Endothelial cell of umbilical vein (primary cell): ENCODE data around the gene DCDC1. TPM values are rescaled to one million over a fixed set of nuclear protein-coding genes. Genes with fewer than 3 reads are reported as not detected.

Source experiments
- BruUV-seq: library from RNA; stranded (reverse); fragments of 400-500 nt; replicated peaks from 2 replicates; lab custom pipeline; 2021; lab: Mats Ljungman, UMichigan
- CTCF ChIA-PET: fragments of 300-600, 350-600 bp; sonication (Branson Sonifier 250); formaldehyde crosslinking; loops from one replicate; lab custom pipeline; 2021; ENCODE audit warnings: antibody characterized with exemption, inconsistent platforms; lab: Charles Lee
- POLR2A ChIA-PET: fragments of 300-600, 350-600 bp; sonication (Branson Sonifier 250); formaldehyde crosslinking; loops from one replicate; lab custom pipeline; 2021; ENCODE audit warnings: antibody characterized with exemption, inconsistent platforms; lab: Charles Lee
- DNase-seq: peaks from one replicate; pipeline ENCODE4 v3.0.0-alpha.2; 2011; ENCODE audit warnings: low read depth, low spot score
- FAIRE-seq: peaks from 2 replicates; lab custom pipeline; 2011; peaks lifted over from hg19 to GRCh38; lab: Jason Lieb, UNC
- H2AFZ ChIP-seq: 2 replicates; pipeline ENCODE4 v1.6.0; 2012; ENCODE audit warnings: low read depth, low read length, control low read depth, inconsistent platforms
- H3K27ac ChIP-seq: 2 replicates; pipeline ENCODE4 v1.5.1; 2011; ENCODE audit warnings: low read depth, mild to moderate bottlenecking, control low read depth, low read length, moderate library complexity; ENCODE audit not compliant: insufficient read depth
- H3K27me3 ChIP-seq, 2 experiments: 2 replicates each; pipeline versions ENCODE4 v1.6.0 to v1.6.1; 2011; ENCODE audit warnings: low read length in 2 of 2, mixed read lengths in 1 of 2; ENCODE audit not compliant: control insufficient read depth in 2 of 2, insufficient read depth in 2 of 2
- H3K36me3 ChIP-seq, 2 experiments: 2 replicates in 1 of 2; 3 replicates in 1 of 2; pipeline ENCODE4 v1.5.1; 2011; ENCODE audit warnings: low read length in 2 of 2, mild to moderate bottlenecking in 1 of 2, moderate library complexity in 1 of 2; ENCODE audit not compliant: control insufficient read depth in 2 of 2, insufficient read depth in 2 of 2; ENCODE audit errors: extremely low read depth in 1 of 2
- H3K4me1 ChIP-seq: 3 replicates; pipeline ENCODE4 v1.5.1; 2011; ENCODE audit warnings: mild to moderate bottlenecking, low read length; ENCODE audit not compliant: control insufficient read depth, insufficient read depth; ENCODE audit errors: extremely low read depth
- H3K4me2 ChIP-seq: 2 replicates; pipeline ENCODE4 v1.6.1; 2011; ENCODE audit warnings: low read length, control low read depth, mixed read lengths; ENCODE audit not compliant: insufficient read depth
- H3K4me3 ChIP-seq, 3 experiments: fragments of 200-600 bp in 1 of 3; sonication (generic), shearing (Covaris generic) in 1 of 3; replicated peaks in 1 of 3; 2 replicates each; pipeline ENCODE4 v1.5.1; 2011 to 2016; ENCODE audit warnings: control low read depth in 3 of 3, low read length in 3 of 3, mild to moderate bottlenecking in 2 of 3, inconsistent platforms in 1 of 3, low read depth in 1 of 3, moderate library complexity in 1 of 3; ENCODE audit not compliant: insufficient read depth in 1 of 3
- H3K79me2 ChIP-seq: 2 replicates; pipeline ENCODE4 v1.6.0; 2012; ENCODE audit warnings: low read length, inconsistent platforms; ENCODE audit not compliant: control insufficient read depth, insufficient read depth
- H3K9ac ChIP-seq: replicated peaks from 2 replicates; pipeline ENCODE3; 2011; ENCODE audit warnings: low read length, control low read depth; ENCODE audit not compliant: insufficient read depth; ENCODE audit errors: extremely low read depth
- H3K9me1 ChIP-seq: replicated peaks from 3 replicates; pipeline ENCODE4 v1.6.0; 2011; ENCODE audit warnings: mild to moderate bottlenecking, low read length; ENCODE audit not compliant: control insufficient read depth, insufficient read depth; ENCODE audit errors: extremely low read depth
- H3K9me3 ChIP-seq: replicated peaks from 2 replicates; pipeline ENCODE4 v1.5.1; 2012; ENCODE audit warnings: low read length, inconsistent platforms; ENCODE audit not compliant: control insufficient read depth, insufficient read depth
- H4K20me1 ChIP-seq: replicated peaks from 2 replicates; pipeline ENCODE3; 2011; ENCODE audit warnings: mild to moderate bottlenecking, low read length; ENCODE audit not compliant: control insufficient read depth, insufficient read depth; ENCODE audit errors: extremely low read depth
- CTCF ChIP-seq, 2 donors: IDR thresholded peaks; 1 replicate in 1 of 2; 2 replicates in 1 of 2; pipeline ENCODE4 v1.5.1; 2011; ENCODE audit warnings: low read length in 2 of 2, mild to moderate bottlenecking in 2 of 2, moderate library complexity in 2 of 2, control low read depth in 1 of 2, inconsistent platforms in 1 of 2, low read depth in 1 of 2; ENCODE audit not compliant: insufficient read depth in 1 of 2; ENCODE audit errors: extremely low read depth in 1 of 2
- FOS ChIP-seq: IDR thresholded peaks from 2 replicates; pipeline ENCODE4 v1.6.1; 2011; ENCODE audit warnings: mild to moderate bottlenecking, low read length, moderate library complexity, borderline replicate concordance; ENCODE audit not compliant: insufficient read depth
- JUN ChIP-seq: IDR thresholded peaks from 2 replicates; pipeline ENCODE4 v1.6.1; 2011; ENCODE audit warnings: borderline replicate concordance, low read depth; ENCODE audit not compliant: insufficient read length, insufficient read depth
- MAX ChIP-seq: IDR thresholded peaks from 2 replicates; pipeline ENCODE4 v1.6.1; 2011; ENCODE audit not compliant: insufficient read depth, insufficient read length
- POLR2A ChIP-seq: IDR thresholded peaks from 2 replicates; pipeline ENCODE4 v1.6.1; 2012; ENCODE audit warnings: low read depth, mild to moderate bottlenecking, control low read depth, low read length
- POLR2AphosphoS5 ChIP-seq: IDR thresholded peaks from 2 replicates; pipeline ENCODE4 v1.6.1; 2012; ENCODE audit warnings: low read depth, mild to moderate bottlenecking, control low read depth, low read length, moderate library complexity; ENCODE audit not compliant: insufficient read depth
- dilution Hi-C: fragments of 300-500 bp; cut with MboI; formaldehyde crosslinking; loops from one replicate; pipeline ENCODE4 v1.15.0; 2019; ENCODE audit warnings: low sequenced_read_pairs; ENCODE audit not compliant: extremely low pct_ligation_motif_present
- intact Hi-C: fragments of 100-400 bp; cut with micrococcal nuclease; formaldehyde crosslinking; loops from one replicate; pipeline ENCODE4 v1.10.0; 2022
- polyA plus RNA-seq, 4 experiments: library from polyadenylated mRNA; depleted of rRNA in 3 of 4; stranded (reverse) in 3 of 4; unstranded in 1 of 4; fragments of >200 nt; gene quantifications; 2 replicates each; pipeline versions ENCODE4 v1.2.1 to v1.2.3, GENCODE V29; 2011 to 2012; ENCODE audit warnings: missing spikeins in 1 of 4
- total RNA-seq: library from RNA; stranded (reverse); gene quantifications from 2 replicates; pipeline ENCODE4 v1.2.3, GENCODE V29; 2021

Gene DCDC1
- total and polyA plus RNA-seq, 2 donors (not counting 3 experiments of a cell fraction or from before 2014, with no cell fraction given): 0.04 TPM; not detected in 1

- DNase-seq (peak; percentile 9), FAIRE-seq (no peak)
Measured at GRCh38 chr11:30855383-30856006, 514.0 kb downstream of the DCDC1 start.

More at GRCh38 chr11:30855383-30856006, 514.0 kb downstream of the DCDC1 start:
- no peak overlapping the region for H3K4me2 ChIP-seq
- no peak overlapping the region for H3K9ac ChIP-seq
- intact Hi-C loops (loop anchor here (1.0 kb wide), 2 partner anchors 63 to 509 kb away; no protein-coding TSS in a partner anchor), dilution Hi-C loops (no loop called here)
- TF ChIP-seq POLR2AphosphoS5 (no peak), JUN (no peak), CTCF (IDR thresholded peaks at IDR 0.05; ENCODE audit: extremely low read depth in 1 of 2, insufficient read depth in 1 of 2, low read depth in 1 of 2, low read length in 2 of 2) (peak; percentile 3 to 8), POLR2A (no peak), MAX (no peak), FOS (no peak)
- CTCF ChIA-PET: interaction anchor here (1.0 to 1.5 kb wide), 3 partner anchors 119 to 510 kb away, joined by 3 to 6 read pairs (median 3); no protein-coding TSS in a partner anchor
- no TSS peak for BruUV-seq
- no peak overlapping the region for H3K27ac ChIP-seq
- no peaks in the 10 kb centered on the region for H4K20me1 ChIP-seq
- no peaks in the 10 kb centered on the region for H3K79me2 ChIP-seq
- H3K4me3 ChIP-seq: no peak overlapping the region
- POLR2A ChIA-PET: no interaction called here
- H3K27me3 ChIP-seq: no peaks in the 10 kb centered on the region
- H2AFZ ChIP-seq: no peak overlapping the region
- H3K9me3 ChIP-seq: no peaks in the 10 kb centered on the region
- no peaks in the 10 kb centered on the region for H3K9me1 ChIP-seq
- H3K4me1 ChIP-seq: no peaks in the 10 kb centered on the region
- no peaks in the 10 kb centered on the region for H3K36me3 ChIP-seq
